ENCODE measurements around the gene PFKFB4. TPM values are rescaled to one million over a fixed set of nuclear protein-coding genes. Genes with fewer than 3 reads are reported as not detected.

The PFKFB4 gene
- total and polyA plus RNA-seq, 7 donors: 0.25 to 4.1 (median 1.1) TPM

GRCh38 chr3:48555949-48556795 is 431 bp downstream of the PFKFB4 start:
- peaks cover 31% of the 10 kb centered on the region for H3K4me1 ChIP-seq
- H3K27me3 ChIP-seq (ENCODE audit: insufficient read depth in 3 of 3, low read length in 2 of 3): no peaks in the 10 kb centered on the region
- no peak for TF ChIP-seq CTCF (IDR thresholded peaks at IDR 0.05)
- ATAC-seq: no peak
- intact Hi-C loops (cut with DNase I): no loop called here
- H3K4me3 ChIP-seq: peak overlapping the region; percentile 70
- 19 to 25% (median 20%) methylated on average over 26 to 29 of the region's 29 CpGs for WGBS, 3 donors
- DNase-seq: no peak
- no peak overlapping the region for H3K27ac ChIP-seq
- no peaks in the 10 kb centered on the region for H3K36me3 ChIP-seq (ENCODE audit: insufficient read depth in 1 of 2, low read depth in 1 of 2)
- no peaks in the 10 kb centered on the region for H3K9me3 ChIP-seq

- H3K4me3 ChIP-seq: no peak overlapping the region
- intact Hi-C loops (cut with DNase I): no loop called here
These were observed 1.2 kb downstream of the PFKFB4 start for GRCh38 chr3:48555231-48555948.

GRCh38 chr3:48553886-48554845 is 2.4 kb downstream of the PFKFB4 start:
- no peak overlapping the region for H3K4me3 ChIP-seq
- no peak for TF ChIP-seq CTCF (IDR thresholded peaks at IDR 0.05)
- 85 to 96% (median 87%) methylated on average over 14 of the region's 14 CpGs for WGBS, 3 donors
- no peak for DNase-seq
- H3K9me3 ChIP-seq: no peaks in the 10 kb centered on the region
- H3K27me3 ChIP-seq (ENCODE audit: insufficient read depth in 3 of 3, low read length in 2 of 3): no peaks in the 10 kb centered on the region
- intact Hi-C loops (cut with DNase I): no loop called here
- no peak for ATAC-seq
- H3K27ac ChIP-seq: no peak overlapping the region
- peaks cover 17% of the 10 kb centered on the region for H3K4me1 ChIP-seq
- no peaks in the 10 kb centered on the region for H3K36me3 ChIP-seq (ENCODE audit: insufficient read depth in 1 of 2, low read depth in 1 of 2)

More at GRCh38 chr3:48555231-48555948, 1.2 kb downstream of the PFKFB4 start:
- ATAC-seq: no peak
- 89 to 93% (median 92%) methylated on average over 10 of the region's 10 CpGs for WGBS, 3 donors
- H3K4me1 ChIP-seq: peaks cover 25% of the 10 kb centered on the region
- no peak overlapping the region for H3K27ac ChIP-seq
- no peak for TF ChIP-seq CTCF (IDR thresholded peaks at IDR 0.05)
- no peaks in the 10 kb centered on the region for H3K9me3 ChIP-seq
- H3K36me3 ChIP-seq (ENCODE audit: insufficient read depth in 1 of 2, low read depth in 1 of 2): no peaks in the 10 kb centered on the region
- no peaks in the 10 kb centered on the region for H3K27me3 ChIP-seq (ENCODE audit: insufficient read depth in 3 of 3, low read length in 2 of 3)
- no peak for DNase-seq

- intact Hi-C loops (cut with DNase I): no loop called here
- TF ChIP-seq CTCF (IDR thresholded peaks at IDR 0.05): no peak
- 88 to 90% (median 89%) methylated on average over 5 of the region's 5 CpGs for WGBS, 3 donors
- peaks cover 10% of the 10 kb centered on the region for H3K4me1 ChIP-seq
- no peak for DNase-seq
- no peaks in the 10 kb centered on the region for H3K9me3 ChIP-seq
- no peaks in the 10 kb centered on the region for H3K27me3 ChIP-seq (ENCODE audit: insufficient read depth in 3 of 3, low read length in 2 of 3)
- no peak for ATAC-seq
- H3K27ac ChIP-seq: no peak overlapping the region
- H3K4me3 ChIP-seq: no peak overlapping the region
- H3K36me3 ChIP-seq (ENCODE audit: insufficient read depth in 1 of 2, low read depth in 1 of 2): no peaks in the 10 kb centered on the region
These were observed 3.2 kb downstream of the PFKFB4 start for GRCh38 chr3:48553361-48553760.

Measured in psoas muscle (tissue), 8 donors.